GM21367 (cell line): ENCODE data around the gene ABTB1.

Experiments
- ATAC-seq: cut with Tn5 transposase; IDR thresholded peaks from one replicate; pipeline ENCODE4 v1.9.1; 2021; ENCODE audit not compliant: unreplicated experiment

ABTB1 gene

GRCh38 chr3:127672429-127673190 lies at the start of gene ABTB1:
TSS of gene ABTB1 (plus strand) at chr3:127672952. CDS start at chr3:127673026, 74 bp downstream.
- ATAC-seq, result peak; percentile 64

DNA sequence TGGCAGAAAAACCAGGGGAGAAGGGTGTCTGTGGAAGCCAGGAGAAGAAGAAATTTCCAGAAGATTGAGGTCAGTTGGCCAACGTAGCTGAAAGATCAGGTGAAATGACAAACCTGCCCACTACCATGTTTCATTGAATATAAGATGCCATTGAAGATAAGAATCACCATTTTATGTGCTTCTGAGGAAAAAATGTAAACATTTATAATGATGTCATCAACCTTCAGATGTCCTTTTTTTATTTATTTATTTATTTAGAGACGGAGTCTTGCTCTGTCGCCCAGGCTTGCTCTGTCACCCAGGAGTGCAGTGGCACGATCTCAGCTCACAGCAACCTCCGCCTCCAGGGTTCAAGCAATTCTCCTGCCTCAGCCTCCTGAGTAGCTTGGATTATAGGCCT lies 48.7 kb upstream of the ABTB1 start:
- no peak for ATAC-seq

DNA sequence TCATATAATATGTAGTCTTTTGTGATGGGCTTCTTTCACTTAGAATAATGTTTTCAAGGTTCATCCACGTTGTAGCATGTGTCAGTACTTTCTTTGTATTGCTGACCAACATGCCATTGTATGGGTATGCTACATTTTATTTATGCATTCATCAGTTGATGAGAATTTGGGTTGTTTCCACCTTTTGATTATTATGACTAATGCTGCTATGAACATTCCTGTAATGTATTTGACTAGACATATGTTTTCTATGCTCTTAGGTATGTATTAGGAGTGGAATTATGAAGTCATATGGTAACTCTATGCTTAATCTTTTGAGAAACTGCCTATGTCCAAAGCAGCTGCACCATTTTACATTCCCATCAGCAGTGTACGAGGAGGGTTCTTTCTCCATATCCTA lies 46.9 kb upstream of the ABTB1 start:
- no peak for ATAC-seq

GRCh38 chr3:127628426-127628787 lies 44.3 kb upstream of the ABTB1 start:
- no peak for ATAC-seq

DNA sequence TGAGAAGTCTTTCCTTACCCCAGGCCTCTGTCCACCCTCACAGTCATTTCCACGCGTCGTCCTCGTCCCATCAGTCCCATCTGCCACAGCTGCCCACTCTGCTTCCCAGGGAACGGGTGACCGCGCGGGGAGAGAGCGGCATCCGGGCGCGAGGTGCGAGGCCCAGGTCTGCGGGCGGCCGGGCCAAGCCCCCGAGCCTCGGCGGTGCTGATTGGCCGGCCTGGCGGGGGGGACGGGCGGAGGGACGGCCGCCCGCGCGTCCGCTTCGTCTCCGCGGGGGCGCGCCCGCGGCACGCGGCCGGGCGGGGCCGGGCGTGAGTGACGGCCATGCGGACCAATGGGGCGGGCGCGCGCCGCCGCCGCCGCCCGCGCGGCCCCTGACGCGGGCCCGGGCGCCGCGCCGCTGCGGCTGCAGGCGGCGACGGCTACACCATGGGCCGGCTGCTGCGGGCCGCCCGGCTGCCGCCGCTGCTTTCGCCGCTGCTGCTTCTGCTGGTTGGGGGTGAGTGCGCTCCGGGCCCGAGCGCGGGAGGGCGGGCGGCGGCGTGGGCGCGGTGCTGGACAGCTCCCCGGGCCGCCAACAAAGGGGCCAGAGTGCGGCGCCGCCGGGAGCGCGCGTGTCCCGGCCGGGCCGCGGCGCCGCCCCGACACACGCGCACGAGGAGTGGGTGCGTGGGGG lies 43.8 kb upstream of the ABTB1 start, which contains the start of gene PODXL2:
PODXL2 (plus strand) TSS at position 398 of the 679 bp plus-strand sequence; CDS start at position 433, 35 bp downstream.
- no peak for ATAC-seq

DNA sequence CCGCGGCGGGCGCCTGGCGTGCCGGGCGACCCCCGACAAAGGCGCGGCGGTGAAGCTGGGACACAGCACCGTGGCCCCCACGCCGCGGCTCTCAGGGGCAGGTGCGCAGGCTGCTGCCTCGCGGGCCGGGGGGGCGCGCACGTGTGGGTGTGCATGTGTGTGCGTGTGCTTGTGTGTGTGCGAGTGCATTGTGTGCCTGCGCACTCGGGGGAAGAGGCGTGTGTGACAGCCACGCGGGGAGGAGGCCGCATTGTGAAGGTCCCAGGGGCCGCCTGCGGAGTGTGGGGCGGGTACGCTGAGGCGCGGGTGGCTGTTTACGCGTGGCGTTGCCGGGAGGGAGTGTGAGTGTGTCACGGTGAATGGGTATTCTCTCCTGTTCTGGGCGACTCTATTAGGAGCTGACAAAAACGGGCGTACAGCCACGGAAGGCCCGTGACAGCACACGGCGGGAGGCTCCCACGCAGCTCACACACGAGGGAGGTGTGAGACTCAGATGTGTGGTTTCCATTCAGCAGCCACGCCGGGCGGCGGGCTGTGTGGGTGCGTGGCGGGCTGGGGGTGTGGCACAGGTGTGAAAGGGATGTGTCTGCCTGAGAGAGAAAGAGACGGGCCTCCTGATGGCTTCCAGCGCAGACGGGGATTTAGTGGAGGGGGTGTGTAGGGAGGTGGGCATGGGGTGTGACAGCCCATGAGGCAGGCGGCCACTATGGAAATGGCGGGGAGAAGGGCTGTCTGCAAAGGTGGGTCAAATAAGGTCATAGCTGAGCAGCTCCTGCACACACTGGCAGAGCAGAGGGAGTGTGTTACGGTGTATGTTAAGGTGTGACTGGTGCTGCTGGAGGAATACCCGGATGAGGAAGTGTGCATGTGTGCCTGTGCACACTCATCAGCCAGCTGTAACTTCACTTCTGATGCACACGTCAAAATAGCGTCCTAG lies 43.0 kb upstream of the ABTB1 start:
- ATAC-seq, result no peak

DNA sequence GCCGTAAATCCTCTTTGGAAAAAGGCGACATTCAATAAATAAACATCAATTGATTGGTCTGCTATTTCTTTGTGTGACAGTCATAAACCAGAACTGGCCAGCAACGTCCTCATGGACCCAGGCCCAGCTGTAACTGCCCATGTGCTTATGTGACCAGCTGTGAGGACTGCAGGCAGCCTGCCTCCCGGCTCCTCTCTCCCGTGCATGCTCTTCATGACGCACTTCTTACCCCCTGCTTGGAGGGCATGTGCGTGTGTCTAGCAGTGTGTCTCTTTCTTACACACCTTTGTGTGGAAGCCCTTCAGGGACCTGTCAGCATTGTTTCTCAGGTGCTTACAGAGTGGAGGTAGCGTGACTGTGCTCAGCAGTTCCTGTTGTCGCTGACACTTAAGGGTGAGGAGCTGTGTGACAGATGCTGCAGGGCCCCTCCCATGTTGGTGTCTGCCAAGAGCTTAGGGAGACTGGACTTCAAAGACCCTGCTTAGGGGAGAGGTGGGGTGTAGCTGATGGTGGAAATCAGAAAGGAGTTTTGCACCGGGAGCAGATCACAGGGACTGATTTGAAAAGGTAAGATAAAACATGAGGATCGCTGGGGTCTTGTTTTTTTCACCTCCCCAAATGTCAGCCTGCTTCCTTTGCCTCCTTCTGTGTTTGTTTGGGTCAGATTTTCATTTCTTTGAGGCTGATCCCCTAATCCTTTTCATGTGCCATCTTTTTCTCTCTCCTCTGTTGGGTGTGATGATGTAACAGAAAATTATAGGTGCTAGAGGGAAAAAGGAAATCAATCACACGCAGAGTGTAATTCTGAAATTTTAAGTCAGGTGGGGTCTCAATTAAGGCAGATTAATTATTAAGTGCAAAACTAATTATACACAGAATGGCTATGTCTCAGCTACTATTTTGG lies 41.7 kb upstream of the ABTB1 start:
- no peak for ATAC-seq

DNA sequence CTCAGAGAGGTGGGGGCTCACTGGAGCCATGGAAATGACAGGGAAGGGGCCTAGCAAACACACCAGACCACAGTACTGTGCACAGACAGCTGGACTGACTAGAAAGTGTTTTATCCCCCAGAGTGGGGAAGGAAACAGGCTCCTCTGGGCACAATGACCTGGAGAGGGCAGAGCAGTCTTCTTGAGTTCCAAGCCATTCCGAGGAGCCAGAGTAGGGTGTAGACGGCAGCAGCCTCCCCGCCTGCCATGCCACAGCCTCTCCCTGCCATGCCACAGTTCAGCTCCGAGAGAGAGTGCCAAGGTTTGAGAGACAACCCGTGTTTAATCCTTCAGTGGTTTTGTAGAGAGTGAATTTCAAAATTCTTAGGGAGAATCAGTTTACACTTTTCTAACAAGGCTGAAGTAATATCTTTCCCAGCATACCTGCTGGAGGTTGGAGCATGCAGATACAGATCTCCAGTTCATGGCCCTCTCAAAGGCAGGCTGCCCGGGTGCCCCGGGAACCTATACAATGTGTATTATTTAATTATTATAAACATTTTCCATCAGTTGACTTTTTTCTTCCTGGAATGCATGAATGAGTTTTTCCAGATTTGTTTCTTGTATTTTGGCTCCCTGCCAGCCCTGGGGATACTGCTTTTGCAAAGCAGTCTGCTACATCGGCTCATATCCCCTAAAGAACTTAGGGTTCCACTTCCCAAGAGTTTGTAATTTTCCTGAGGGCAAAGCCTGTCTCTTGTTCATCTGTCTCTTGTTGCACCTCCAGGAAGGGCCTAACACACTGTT lies 40.5 kb upstream of the ABTB1 start:
- no peak for ATAC-seq

GRCh38 chr3:127634653-127635052 lies 38.1 kb upstream of the ABTB1 start:
- no peak for ATAC-seq

DNA sequence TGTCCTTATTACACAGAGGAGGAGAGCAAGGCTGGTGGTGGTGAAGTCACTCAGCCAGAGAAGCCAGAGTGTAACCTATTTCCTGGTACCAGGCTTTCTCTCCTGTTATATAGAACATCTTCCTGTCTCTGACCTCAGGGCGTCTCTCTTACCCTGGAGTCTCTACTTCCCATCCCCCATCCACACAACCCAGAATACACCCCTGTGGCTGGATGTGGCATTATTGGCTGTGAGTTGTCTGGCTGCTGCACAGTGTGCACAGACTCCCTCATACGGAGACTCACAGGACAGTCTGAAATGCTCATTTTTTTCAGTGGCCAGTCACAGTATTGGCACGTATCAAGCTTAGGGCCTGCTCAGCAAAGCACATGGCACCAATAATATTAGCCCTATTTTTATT lies 35.2 kb upstream of the ABTB1 start:
- no peak for ATAC-seq

- no peak for ATAC-seq
Observed at GRCh38 chr3:127637971-127638370, 34.8 kb upstream of the ABTB1 start.

DNA sequence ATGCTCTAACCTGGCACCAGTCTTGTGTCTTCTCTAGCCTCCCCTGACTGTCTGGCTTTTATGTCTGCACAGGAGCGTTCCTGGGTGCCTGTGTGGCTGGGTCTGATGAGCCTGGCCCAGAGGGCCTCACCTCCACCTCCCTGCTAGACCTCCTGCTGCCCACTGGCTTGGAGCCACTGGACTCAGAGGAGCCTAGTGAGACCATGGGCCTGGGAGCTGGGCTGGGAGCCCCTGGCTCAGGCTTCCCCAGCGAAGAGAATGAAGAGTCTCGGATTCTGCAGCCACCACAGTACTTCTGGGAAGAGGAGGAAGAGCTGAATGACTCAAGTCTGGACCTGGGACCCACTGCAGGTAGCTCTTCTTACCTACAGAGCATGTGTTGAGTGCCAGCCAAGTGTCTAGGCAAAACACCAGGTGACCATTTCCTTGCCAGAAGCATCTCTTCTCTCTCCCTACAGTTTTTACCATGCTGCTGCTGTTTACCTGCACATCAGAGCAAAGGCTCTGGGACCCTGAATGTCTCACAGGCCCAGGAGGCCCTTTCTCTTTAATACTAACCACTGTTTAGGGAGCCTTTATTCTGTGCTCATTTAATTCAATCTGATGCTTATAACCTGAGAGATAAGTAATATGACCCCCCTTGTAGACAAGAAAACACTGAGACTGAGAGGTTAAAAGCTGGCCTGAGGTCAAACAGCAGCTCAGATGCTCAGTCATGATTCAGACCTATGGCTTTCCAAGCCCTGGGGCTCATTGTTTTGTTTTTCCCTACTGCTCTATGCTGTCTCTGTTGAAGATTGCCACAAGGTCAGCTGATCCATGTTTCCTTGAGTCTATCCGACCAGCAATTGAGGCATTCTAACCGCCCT lies 33.3 kb upstream of the ABTB1 start:
- ATAC-seq, result no peak

DNA sequence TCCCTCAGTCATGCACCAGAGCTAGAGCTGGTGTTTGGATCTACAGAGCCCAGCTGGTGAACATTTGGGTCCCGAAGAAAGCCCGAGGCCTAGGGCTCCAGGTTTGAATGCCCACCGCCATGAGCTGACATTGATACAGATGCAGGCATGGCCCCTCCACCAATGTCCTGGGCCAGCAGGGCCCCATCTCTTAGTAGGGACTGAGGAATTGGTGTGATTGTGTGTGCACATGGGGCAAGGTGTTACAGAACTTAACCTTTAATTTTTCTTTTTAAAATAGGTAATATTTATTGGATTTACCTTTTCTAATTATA lies 32.8 kb upstream of the ABTB1 start:
- ATAC-seq, result no peak

GRCh38 chr3:127644641-127645370 lies 27.9 kb upstream of the ABTB1 start:
- no peak for ATAC-seq

- no peak for ATAC-seq
Observed at GRCh38 chr3:127645371-127646015, 27.3 kb upstream of the ABTB1 start.

- no peak for ATAC-seq
Observed at GRCh38 chr3:127646501-127647046, 26.2 kb upstream of the ABTB1 start.

- no peak for ATAC-seq
Observed at GRCh38 chr3:127647166-127647844, 25.4 kb upstream of the ABTB1 start.
